ENCODE data around the gene CDH18.

Gene CDH18

GRCh38 chr5:19987612-19988361 is at the start of gene CDH18:
Gene CDH18 (minus strand): TSS chr5:19988200. CDS start chr5:19838986, 149,214 bp downstream.
- no peak for DNase-seq

GRCh38 chr5:20034717-20035116 is 46.7 kb upstream of the CDH18 start:
- DNase-seq = no peak

GRCh38 chr5:20033881-20034280 is 45.9 kb upstream of the CDH18 start:
- no peak for DNase-seq

- no peak for DNase-seq
Observed at GRCh38 chr5:20032896-20033295, 44.9 kb upstream of the CDH18 start.

- DNase-seq = no peak
Observed at GRCh38 chr5:20030125-20030524, 42.1 kb upstream of the CDH18 start.

- DNase-seq = no peak
Observed at GRCh38 chr5:20029266-20029665, 41.3 kb upstream of the CDH18 start.

- no peak for DNase-seq
Observed at GRCh38 chr5:20028506-20028905, 40.5 kb upstream of the CDH18 start.

- DNase-seq = no peak
Observed at GRCh38 chr5:20023686-20024180, 35.7 kb upstream of the CDH18 start.

GRCh38 chr5:20020247-20020646 is 32.2 kb upstream of the CDH18 start:
- DNase-seq = no peak

GRCh38 chr5:20017021-20017420 is 29.0 kb upstream of the CDH18 start:
- no peak for DNase-seq

- DNase-seq = no peak
Observed at GRCh38 chr5:20000416-20000815, 12.4 kb upstream of the CDH18 start.

- no peak for DNase-seq
Observed at GRCh38 chr5:19988457-19988856, 457 bp upstream of the CDH18 start.

GRCh38 chr5:19986806-19987205 is 1.2 kb downstream of the CDH18 start:
- no peak for DNase-seq

GRCh38 chr5:19986031-19986619 is 1.9 kb downstream of the CDH18 start:
- DNase-seq = no peak

GRCh38 chr5:19978476-19978875 is 9.5 kb downstream of the CDH18 start:
- no peak for DNase-seq

- DNase-seq = no peak
Observed at GRCh38 chr5:19977099-19977498, 10.9 kb downstream of the CDH18 start.

- DNase-seq = no peak
Observed at GRCh38 chr5:19975795-19976194, 12.2 kb downstream of the CDH18 start.

- DNase-seq = no peak
Observed at GRCh38 chr5:19960451-19960850, 27.5 kb downstream of the CDH18 start.

- no peak for DNase-seq
Observed at GRCh38 chr5:19959830-19960384, 28.1 kb downstream of the CDH18 start.

GRCh38 chr5:19950897-19951296 is 37.1 kb downstream of the CDH18 start:
- no peak for DNase-seq

- no peak for DNase-seq
Observed at GRCh38 chr5:19940192-19940591, 47.8 kb downstream of the CDH18 start.

GRCh38 chr5:19930451-19930850 is 57.5 kb downstream of the CDH18 start:
- DNase-seq = no peak

- DNase-seq = no peak
Observed at GRCh38 chr5:19928562-19929421, 59.2 kb downstream of the CDH18 start.

All from activated CD4-positive, alpha-beta T cell treated with anti-CD3 and anti-CD28 coated beads, Interleukin-2, amount 50 U/mL, for 4 hours (primary cell).